DND-41 (cell line): ENCODE measurements around the gene SAMD10.

Source experiments
- ATAC-seq: fragments of 200-7000 bp; cut with Tn5 transposase; 3 replicates; pipeline ENCODE4 v1.9.1; 2021; ENCODE audit warnings: low read depth; ENCODE audit not compliant: insufficient read depth
- DNase-seq: peaks from one replicate; pipeline ENCODE4 v3.0.0-alpha.2; 2020
- H2AFZ ChIP-seq: 2 replicates; pipeline ENCODE4 v1.6.0; 2012; ENCODE audit warnings: low read depth, low read length
- H3K27ac ChIP-seq: 2 replicates; pipeline ENCODE4 v1.5.1; 2012; ENCODE audit warnings: low read length, inconsistent platforms
- H3K27me3 ChIP-seq: fragments of 200-600 bp; sonication (generic); 2 replicates; pipeline ENCODE4 v1.6.0; 2012; ENCODE audit warnings: low read length, mild to moderate bottlenecking, inconsistent platforms; ENCODE audit not compliant: insufficient read depth, poor library complexity
- H3K36me3 ChIP-seq: 2 replicates; pipeline ENCODE4 v1.5.1; 2012; ENCODE audit warnings: low read length, inconsistent platforms; ENCODE audit not compliant: insufficient read depth
- H3K4me1 ChIP-seq: 2 replicates; pipeline ENCODE4 v1.5.1; 2012; ENCODE audit warnings: mild to moderate bottlenecking, low read length; ENCODE audit not compliant: insufficient read depth
- H3K4me2 ChIP-seq: 2 replicates; pipeline ENCODE4 v1.6.0; 2012; ENCODE audit warnings: mild to moderate bottlenecking, moderate library complexity, low read length, inconsistent platforms; ENCODE audit not compliant: insufficient read depth
- H3K4me3 ChIP-seq, 2 experiments: fragments of 200-600 bp in 1 of 2; shearing (Covaris generic) in 1 of 2; 2 replicates each; pipeline ENCODE4 v1.5.1; 2012 to 2016; ENCODE audit warnings: inconsistent platforms in 2 of 2, low read length in 2 of 2, mild to moderate bottlenecking in 2 of 2, low read depth in 1 of 2, moderate library complexity in 1 of 2
- H3K79me2 ChIP-seq: 2 replicates; pipeline ENCODE4 v1.6.0; 2012; ENCODE audit warnings: low read length, inconsistent platforms; ENCODE audit not compliant: insufficient read depth
- H3K9ac ChIP-seq: 2 replicates; pipeline ENCODE4 v1.6.0; 2012; ENCODE audit warnings: low read depth, mild to moderate bottlenecking, inconsistent platforms, low read length, moderate library complexity
- H3K9me3 ChIP-seq: 2 replicates; pipeline ENCODE4 v1.5.1; 2012; ENCODE audit warnings: low read length, moderate library complexity, mild to moderate bottlenecking, inconsistent platforms; ENCODE audit not compliant: insufficient read depth, severe bottlenecking
- H4K20me1 ChIP-seq: 2 replicates; pipeline ENCODE4 v1.6.0; 2012; ENCODE audit warnings: low read length; ENCODE audit not compliant: insufficient read depth
- CTCF ChIP-seq: IDR thresholded peaks from 2 replicates; pipeline ENCODE4 v1.5.1; 2012; ENCODE audit warnings: borderline replicate concordance, low read length, moderate library complexity, mild to moderate bottlenecking; ENCODE audit not compliant: poor library complexity, severe bottlenecking; ENCODE audit errors: extremely low read depth
- EZH2 ChIP-seq: IDR thresholded peaks from 3 replicates; pipeline ENCODE4 v1.6.1; 2012; ENCODE audit warnings: borderline replicate concordance, low read depth, mild to moderate bottlenecking, moderate library complexity, low read length, inconsistent platforms; ENCODE audit not compliant: severe bottlenecking

The SAMD10 gene

DNA sequence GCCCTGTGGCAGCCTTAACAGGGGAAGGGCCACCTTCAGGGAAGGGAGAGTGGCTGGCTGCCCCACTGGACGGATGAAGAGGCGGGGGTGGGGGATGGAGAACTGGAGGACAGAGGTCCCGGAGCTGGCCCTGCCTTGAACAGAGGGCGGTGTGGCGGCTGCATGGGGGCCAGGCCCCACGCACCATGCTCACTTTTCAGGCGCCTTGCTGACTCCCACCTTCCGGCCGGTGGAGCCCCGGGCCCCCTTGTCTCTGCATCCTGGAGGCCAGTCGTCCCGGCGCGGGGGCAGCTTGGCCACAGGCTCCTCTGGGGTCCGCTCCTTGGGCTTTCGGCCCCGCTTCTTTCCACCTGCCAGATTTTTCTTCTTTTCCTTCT lies 19.8 kb downstream of the SAMD10 start:
- Histone ChIP-seq H3K79me2 (peaks cover 29% of the 10 kb centered on the region), H3K9ac (no peak overlapping the region), H2AFZ (no peak overlapping the region), H3K36me3 (peaks cover 77% of the 10 kb centered on the region), H3K27ac (no peak overlapping the region), H3K4me3 (no peak overlapping the region), H3K4me2 (no peak overlapping the region), H3K9me3 (peaks cover 21% of the 10 kb centered on the region), H3K27me3 (no peaks in the 10 kb centered on the region), H3K4me1 (peaks cover 16% of the 10 kb centered on the region), H4K20me1 (peaks cover 42% of the 10 kb centered on the region)
- ATAC-seq (no peak), DNase-seq (no peak)
- no peak for TF ChIP-seq EZH2
- no peak for TF ChIP-seq CTCF

GRCh38 chr20:63958964-63959698 lies 20.3 kb downstream of the SAMD10 start:
- Histone ChIP-seq H3K36me3 (peaks cover 77% of the 10 kb centered on the region), H3K27me3 (no peaks in the 10 kb centered on the region), H3K9ac (no peak overlapping the region), H3K27ac (no peak overlapping the region), H3K79me2 (peaks cover 34% of the 10 kb centered on the region), H3K4me2 (no peak overlapping the region), H4K20me1 (peaks cover 48% of the 10 kb centered on the region), H2AFZ (no peak overlapping the region), H3K4me1 (peaks cover 22% of the 10 kb centered on the region), H3K9me3 (peaks cover 15% of the 10 kb centered on the region), H3K4me3 (no peak overlapping the region)
- DNase-seq (no peak), ATAC-seq (no peak)
- TF ChIP-seq CTCF, result no peak
- no peak for TF ChIP-seq EZH2

DNA sequence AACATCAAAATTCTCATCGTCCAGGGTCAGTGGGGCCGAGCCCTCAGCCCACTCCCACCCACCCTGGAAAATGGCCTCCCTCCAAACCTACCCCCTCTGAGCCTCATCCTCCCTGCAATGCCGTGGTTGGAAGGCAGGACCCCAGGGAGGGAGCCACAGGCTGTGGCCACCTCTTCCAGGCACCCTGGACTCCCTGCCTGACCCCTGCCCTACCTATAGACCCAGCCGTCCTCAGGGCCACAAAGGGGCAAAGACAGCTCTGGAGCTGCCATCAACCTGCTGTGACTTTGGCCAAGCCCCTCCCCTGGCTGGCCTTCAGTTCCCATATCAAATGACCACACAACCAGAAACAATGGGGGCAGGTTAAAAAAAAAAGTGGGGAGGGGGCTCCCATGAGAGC lies 21.0 kb downstream of the SAMD10 start:
- H3K27me3 ChIP-seq, result no peaks in the 10 kb centered on the region
- H3K4me1 ChIP-seq, result peaks cover 28% of the 10 kb centered on the region
- H2AFZ ChIP-seq, result no peak overlapping the region
- H3K4me2 ChIP-seq, result no peak overlapping the region
- H3K4me3 ChIP-seq, result no peak overlapping the region
- ATAC-seq, result no peak
- H3K9me3 ChIP-seq, result peaks cover 8% of the 10 kb centered on the region
- no peak overlapping the region for H3K27ac ChIP-seq
- H3K36me3 ChIP-seq, result peaks cover 77% of the 10 kb centered on the region
- H3K9ac ChIP-seq, result no peak overlapping the region
- H4K20me1 ChIP-seq, result peaks cover 55% of the 10 kb centered on the region
- no peak for DNase-seq
- TF ChIP-seq CTCF (no peak), EZH2 (no peak)
- peaks cover 38% of the 10 kb centered on the region for H3K79me2 ChIP-seq
